Measurements from ENCODE around the gene PBRM1.
"Not testable (repeated sequence)": the region's sequence is repeated elsewhere in the genome, so short reads cannot be mapped to it uniquely, and the experiment has no call there.

PBRM1 gene

GRCh38 chr3:52533623-52534280 lies 152.0 kb downstream of the PBRM1 start, which contains the start of gene NT5DC2:
Gene NT5DC2 (minus strand): TSS chr3:52533857. CDS start chr3:52533737, 120 bp downstream.
- in situ Hi-C loops (cut with HindIII; ENCODE audit: low pct_unique_long_range_greater_than_20kb, low sequenced_read_pairs) = no loop called here
- no peak for TF ChIP-seq JUND (IDR thresholded peaks at IDR 0.05; ENCODE audit: low read depth)
- peak; percentile 78 to 86 for DNase-seq (ENCODE audit: low read depth in 1 of 2, low spot score in 1 of 2)

- in situ Hi-C loops (cut with HindIII; ENCODE audit: low pct_unique_long_range_greater_than_20kb, low sequenced_read_pairs) = no loop called here
- no peak for TF ChIP-seq JUND (IDR thresholded peaks at IDR 0.05; ENCODE audit: low read depth)
- peak; percentile 10 to 58 for DNase-seq (ENCODE audit: low read depth in 1 of 2, low spot score in 1 of 2)
These were observed 152.7 kb downstream of the PBRM1 start for GRCh38 chr3:52532838-52533622.

GRCh38 chr3:52532517-52532837 lies 153.2 kb downstream of the PBRM1 start:
- no peak for DNase-seq (ENCODE audit: low read depth in 1 of 2, low spot score in 1 of 2)
- TF ChIP-seq JUND (IDR thresholded peaks at IDR 0.05; ENCODE audit: low read depth) = no peak

GRCh38 chr3:52531860-52532516 lies 153.7 kb downstream of the PBRM1 start:
- DNase-seq (ENCODE audit: low read depth in 1 of 2, low spot score in 1 of 2) = peak in 1 of 2 experiments; percentile 4
- TF ChIP-seq JUND (IDR thresholded peaks at IDR 0.05; ENCODE audit: low read depth) = no peak
- in situ Hi-C loops (cut with HindIII; ENCODE audit: low pct_unique_long_range_greater_than_20kb, low sequenced_read_pairs) = no loop called here

More at GRCh38 chr3:52532517-52532837, 153.2 kb downstream of the PBRM1 start:
- in situ Hi-C loops (cut with HindIII; ENCODE audit: low pct_unique_long_range_greater_than_20kb, low sequenced_read_pairs) = no loop called here

- in situ Hi-C loops (cut with HindIII; ENCODE audit: low pct_unique_long_range_greater_than_20kb, low sequenced_read_pairs) = no loop called here
- TF ChIP-seq JUND (IDR thresholded peaks at IDR 0.05; ENCODE audit: low read depth) = no peak
- peak in 1 of 2 experiments; percentile 2 for DNase-seq (ENCODE audit: low read depth in 1 of 2, low spot score in 1 of 2)
These were observed 154.5 kb downstream of the PBRM1 start for GRCh38 chr3:52530918-52531826.

GRCh38 chr3:52529376-52530333 lies 156.1 kb downstream of the PBRM1 start:
- in situ Hi-C loops (cut with HindIII; ENCODE audit: low pct_unique_long_range_greater_than_20kb, low sequenced_read_pairs) = no loop called here
- no peak for DNase-seq (ENCODE audit: low read depth in 1 of 2, low spot score in 1 of 2)
- TF ChIP-seq JUND (IDR thresholded peaks at IDR 0.05; ENCODE audit: low read depth) = no peak

GRCh38 chr3:52528586-52529375 lies 156.9 kb downstream of the PBRM1 start:
- in situ Hi-C loops (cut with HindIII; ENCODE audit: low pct_unique_long_range_greater_than_20kb, low sequenced_read_pairs) = no loop called here
- no peak for DNase-seq (ENCODE audit: low read depth in 1 of 2, low spot score in 1 of 2)
- TF ChIP-seq JUND (IDR thresholded peaks at IDR 0.05; ENCODE audit: low read depth) = no peak

- no peak for DNase-seq (ENCODE audit: low read depth in 1 of 2, low spot score in 1 of 2)
- no peak for TF ChIP-seq JUND (IDR thresholded peaks at IDR 0.05; ENCODE audit: low read depth)
- in situ Hi-C loops (cut with HindIII; ENCODE audit: low pct_unique_long_range_greater_than_20kb, low sequenced_read_pairs) = no loop called here
These were observed 157.8 kb downstream of the PBRM1 start for GRCh38 chr3:52527732-52528585.

GRCh38 chr3:52527039-52527731 lies 158.5 kb downstream of the PBRM1 start:
- TF ChIP-seq JUND (IDR thresholded peaks at IDR 0.05; ENCODE audit: low read depth) = no peak
- DNase-seq (ENCODE audit: low read depth in 1 of 2, low spot score in 1 of 2) = no peak
- in situ Hi-C loops (cut with HindIII; ENCODE audit: low pct_unique_long_range_greater_than_20kb, low sequenced_read_pairs) = no loop called here

GRCh38 chr3:52526671-52527038 lies 159.1 kb downstream of the PBRM1 start:
- in situ Hi-C loops (cut with HindIII; ENCODE audit: low pct_unique_long_range_greater_than_20kb, low sequenced_read_pairs); DNase-seq (ENCODE audit: low read depth in 1 of 2, low spot score in 1 of 2): not testable (repeated sequence)

Measured in T47D (cell line).